Activated CD4-positive, alpha-beta T cell treated with anti-CD3 and anti-CD28 coated beads for 4 hours (primary cell): ENCODE measurements around the gene EML1.

Experiments used
- DNase-seq, 2 donors: peaks; one replicate each; pipeline ENCODE4 v3.0.0-alpha.2; 2020

The EML1 gene

GRCh38 chr14:99780690-99781089 lies 12.5 kb upstream of the EML1 start:
- DNase-seq, result no peak

DNA sequence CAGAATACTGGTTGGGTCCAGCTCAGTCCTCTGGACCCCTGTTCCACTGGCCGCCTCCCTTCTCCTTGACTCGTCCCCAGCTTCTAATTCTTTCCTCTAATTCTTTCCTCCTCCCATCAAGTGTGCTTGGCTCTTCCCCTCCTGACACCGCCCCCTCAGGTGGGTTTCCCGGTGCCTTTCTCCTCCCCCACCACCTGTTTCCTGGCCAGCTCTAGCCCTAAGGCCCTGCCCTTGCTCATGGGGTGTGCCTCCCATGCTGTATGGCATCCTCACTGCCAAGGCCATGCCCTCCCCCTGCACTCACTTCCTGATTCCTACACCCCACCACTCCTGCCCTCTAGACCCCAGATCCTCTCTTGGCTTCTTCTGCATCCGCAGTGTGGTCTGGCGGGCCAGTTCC lies 12.1 kb upstream of the EML1 start:
- no peak for DNase-seq

- no peak for DNase-seq
These were observed 11.2 kb upstream of the EML1 start for GRCh38 chr14:99781853-99782610.

- DNase-seq, result no peak
These were observed 8.7 kb upstream of the EML1 start for GRCh38 chr14:99784508-99784907.

DNA sequence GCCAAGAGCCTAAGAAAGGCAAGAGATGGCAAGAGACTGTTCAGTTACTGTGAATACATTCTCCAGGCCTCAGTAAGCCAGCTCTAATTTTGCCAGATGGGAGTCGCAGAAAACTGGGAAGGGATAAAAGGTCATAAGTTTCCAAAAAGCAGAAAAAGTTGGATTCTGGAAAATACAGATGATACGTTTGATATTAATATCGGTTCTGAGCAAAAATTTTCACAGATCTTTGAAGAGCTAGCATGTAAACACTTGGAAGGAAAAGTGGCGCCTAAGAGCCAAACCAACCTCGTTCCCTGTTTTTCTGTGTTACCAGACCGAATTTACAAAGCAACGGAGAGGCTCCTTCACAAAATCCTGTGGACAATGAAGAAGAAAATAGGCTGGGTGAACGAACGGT lies 7.8 kb upstream of the EML1 start:
- no peak for DNase-seq

DNA sequence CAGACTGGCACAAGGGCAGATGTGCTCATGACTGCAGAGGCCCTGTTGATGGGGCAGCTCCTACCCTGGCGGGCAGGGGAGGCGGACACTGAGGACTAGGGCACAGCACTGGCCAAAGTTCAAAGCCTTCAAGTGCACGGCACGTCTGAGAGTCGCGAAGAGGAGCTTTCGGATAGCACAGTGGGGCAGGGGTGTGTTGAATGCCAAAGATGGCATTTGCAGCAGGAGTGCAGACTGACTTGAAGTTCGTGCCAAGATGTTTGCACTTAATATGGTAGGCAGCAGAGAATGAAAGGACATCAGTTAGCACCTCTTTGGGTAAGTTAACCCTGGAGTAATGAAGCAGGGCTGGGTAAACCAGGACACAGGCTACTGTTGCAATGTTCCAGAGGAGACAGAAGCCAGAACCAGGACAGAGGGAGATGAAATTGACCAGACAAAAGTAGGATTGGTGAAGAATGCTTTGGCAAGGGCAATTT lies 6.7 kb upstream of the EML1 start:
- DNase-seq, result no peak

GRCh38 chr14:99788713-99789112 lies 4.5 kb upstream of the EML1 start:
- DNase-seq, result no peak

GRCh38 chr14:99789581-99789980 lies 3.6 kb upstream of the EML1 start:
- no peak for DNase-seq

DNA sequence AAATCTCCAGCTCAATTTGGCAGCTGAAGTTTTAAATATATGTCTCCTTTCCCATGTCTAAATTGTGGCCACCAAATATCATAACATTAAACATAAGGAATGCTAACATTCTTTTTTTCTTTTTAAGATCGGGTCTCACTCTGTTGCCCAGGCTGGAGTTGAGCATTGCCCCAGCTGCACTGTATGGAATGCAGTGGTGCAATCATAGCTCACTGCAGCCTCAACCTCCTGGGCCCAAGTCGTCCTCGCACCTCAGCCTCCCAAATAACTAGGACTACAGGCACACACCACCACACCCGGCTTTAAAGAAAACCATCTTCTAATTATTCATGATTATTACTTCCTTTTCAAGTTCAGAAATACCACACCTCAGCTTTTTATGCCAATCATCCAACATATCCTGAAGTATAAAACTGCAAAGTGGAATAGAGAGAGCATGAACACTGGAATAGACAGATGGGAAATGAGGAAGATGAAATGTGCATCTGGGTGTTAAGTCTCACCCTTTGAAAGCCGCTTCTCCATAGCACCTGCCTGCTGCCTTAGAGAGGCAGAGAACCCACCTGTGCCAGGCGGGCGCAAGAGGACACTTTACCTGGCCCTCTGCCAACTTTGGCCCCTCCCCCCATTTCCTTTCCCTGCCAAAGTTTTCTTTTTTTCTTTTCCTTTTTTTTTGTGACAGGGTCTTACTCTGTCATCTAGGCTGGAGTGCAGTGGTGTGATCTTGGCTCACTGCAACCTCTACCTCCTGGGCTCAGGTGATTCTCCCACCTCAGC lies 2.8 kb upstream of the EML1 start:
- DNase-seq, result no peak

DNA sequence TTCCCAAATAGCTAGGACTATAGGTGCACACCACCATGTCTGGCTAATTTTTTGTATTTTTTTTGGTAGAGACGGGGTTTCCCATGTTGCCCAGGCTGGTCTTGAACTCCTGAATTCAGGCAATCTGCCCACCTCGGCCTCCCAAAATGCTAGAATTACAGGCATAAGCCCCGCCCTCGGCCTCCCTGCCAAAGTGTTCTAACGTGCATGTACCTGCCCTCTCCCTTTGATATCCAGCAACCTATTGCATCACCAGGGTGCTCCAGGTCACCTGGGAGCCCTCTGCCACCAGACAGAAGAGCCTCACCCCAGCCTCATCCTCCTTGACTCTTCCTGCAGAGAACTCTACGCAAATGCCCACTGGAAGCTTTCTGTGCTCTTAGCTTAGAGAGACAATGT lies 2.2 kb upstream of the EML1 start:
- no peak for DNase-seq

DNA sequence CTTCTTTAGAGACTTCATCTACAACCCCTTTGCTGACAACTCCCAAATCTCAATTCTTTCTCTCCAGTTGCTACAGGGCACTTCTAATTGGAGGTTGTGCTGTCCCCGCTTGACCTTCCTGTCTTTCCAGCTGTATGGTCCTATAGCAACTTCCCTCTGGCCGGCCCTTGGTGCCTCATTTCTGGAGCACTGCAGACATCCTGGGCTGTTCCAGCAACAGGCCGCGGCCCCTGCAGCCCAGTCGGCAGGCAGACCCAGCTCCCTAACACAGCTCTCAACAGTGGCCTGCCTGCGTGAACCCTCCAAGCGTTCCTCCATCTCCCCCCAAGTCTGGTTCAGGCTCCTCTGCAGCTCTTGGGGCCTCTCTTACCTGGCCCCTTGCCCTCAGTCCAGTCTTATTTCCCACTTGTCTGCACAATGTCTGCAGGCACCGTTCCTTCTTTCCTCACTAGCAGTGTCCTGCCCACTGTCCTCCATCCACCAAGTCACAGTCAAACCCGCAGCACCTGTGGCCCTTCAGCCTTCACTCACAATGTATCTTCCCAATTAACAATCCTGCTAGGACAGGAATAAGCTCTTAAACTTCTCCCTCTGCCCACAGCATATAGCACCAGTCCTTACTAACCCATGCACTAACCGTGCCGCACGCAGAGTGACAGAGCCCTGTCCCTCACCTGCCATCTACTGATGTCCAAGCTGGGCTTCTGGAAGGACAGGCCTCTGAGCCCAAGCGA lies 1.6 kb upstream of the EML1 start:
- no peak for DNase-seq

DNA sequence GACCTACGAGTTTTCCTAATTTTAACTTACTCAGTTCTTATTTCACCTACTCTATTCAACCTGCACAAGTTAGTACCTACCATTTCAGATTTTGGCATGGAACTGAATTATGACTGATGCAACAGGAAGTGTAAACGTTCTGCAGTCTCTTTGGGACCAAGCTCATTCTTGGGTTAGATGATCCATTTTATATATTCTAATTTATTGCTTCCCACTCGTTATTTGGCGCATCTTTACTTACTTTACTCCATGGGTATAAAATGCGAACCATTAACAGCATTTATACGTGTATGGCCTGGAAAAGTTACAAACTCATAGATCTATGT lies 1.0 kb upstream of the EML1 start:
- DNase-seq, result no peak

GRCh38 chr14:99792551-99793212 lies 531 bp upstream of the EML1 start:
- DNase-seq, result peak in 1 of 2 donors; percentile 6

DNA sequence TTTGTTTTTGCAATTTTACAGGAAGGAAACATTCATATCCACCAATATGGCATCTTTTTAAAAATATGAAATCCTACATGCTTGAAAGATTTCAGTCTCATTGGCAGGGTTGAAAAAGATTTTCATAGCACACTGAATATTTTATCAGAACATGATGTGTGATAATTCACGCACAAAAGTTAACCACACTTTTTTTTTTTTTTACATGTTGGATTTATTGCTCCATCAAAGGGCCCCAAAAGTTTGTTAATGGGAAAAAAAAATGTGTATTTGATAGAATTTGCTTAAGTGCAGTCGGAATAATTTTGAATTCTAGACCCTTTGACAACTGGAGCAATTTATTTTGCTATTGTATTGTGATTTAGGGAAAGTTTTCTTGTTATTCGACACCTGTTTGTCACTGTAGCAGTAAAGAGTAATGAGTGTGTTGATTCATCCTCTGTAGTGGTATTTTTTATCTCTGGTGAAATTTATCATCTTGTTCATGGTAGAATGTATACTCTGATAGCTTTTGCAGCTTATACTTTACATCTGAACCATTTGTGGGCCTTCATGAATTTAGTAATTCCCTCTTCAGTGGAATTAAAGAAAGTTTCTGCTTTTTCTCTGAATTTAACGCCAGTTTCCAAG lies 1.1 kb downstream of the EML1 start:
- DNase-seq, result no peak

GRCh38 chr14:99795046-99795445 lies 1.8 kb downstream of the EML1 start:
- DNase-seq, result no peak

GRCh38 chr14:99797231-99797630 lies 4.0 kb downstream of the EML1 start:
- no peak for DNase-seq

DNA sequence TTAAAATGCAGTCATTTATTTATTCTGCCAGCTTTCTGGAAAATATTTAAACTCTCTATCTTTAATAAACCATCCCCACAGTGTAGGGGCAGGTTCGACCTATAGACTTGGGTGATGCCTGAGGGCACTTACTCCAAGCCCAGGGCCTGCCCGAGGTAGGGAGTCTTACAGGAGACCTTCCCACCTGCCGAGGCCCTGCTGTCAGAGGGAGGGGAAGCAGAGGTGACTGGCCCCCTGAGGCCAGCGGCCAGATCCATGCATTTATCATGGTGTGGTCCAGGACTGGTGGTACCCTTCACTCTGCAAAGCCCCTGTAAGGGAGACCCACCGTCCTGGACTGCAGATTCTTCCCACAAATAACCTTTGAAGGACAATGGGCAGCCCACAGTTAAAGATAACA lies 7.6 kb downstream of the EML1 start:
- no peak for DNase-seq

GRCh38 chr14:99802301-99803105 lies 9.3 kb downstream of the EML1 start:
- DNase-seq, result no peak

DNA sequence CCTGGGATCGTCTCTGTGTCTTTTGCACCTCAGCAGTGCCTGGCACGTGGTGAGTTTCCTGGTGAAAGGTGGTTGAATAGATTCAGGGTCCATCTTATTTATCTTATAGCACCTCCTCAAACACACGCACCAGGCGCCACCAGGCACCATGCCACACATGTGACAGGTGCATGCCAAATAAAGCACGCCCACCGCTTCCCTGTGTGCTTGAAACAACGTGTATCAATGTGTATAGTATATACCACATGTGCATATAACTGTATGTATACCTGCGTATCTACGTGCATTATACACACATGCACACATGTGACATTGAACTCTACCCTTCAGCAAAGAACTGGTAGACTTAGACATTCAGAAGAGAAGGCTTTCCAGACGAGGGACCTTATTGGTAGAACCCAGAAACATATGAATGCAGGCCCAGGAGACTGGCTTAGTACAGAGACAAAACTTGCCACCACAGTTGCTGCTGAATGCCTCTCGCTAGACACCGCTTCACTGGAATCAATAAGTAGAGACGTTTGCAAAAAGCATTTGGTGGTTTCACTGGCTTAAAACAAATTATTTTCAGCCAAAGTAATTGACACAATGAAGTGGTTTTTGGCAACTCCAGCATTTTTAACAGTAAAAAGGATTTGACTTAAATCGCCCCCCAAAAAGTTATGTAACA lies 10.0 kb downstream of the EML1 start:
- no peak for DNase-seq

- DNase-seq, result no peak
These were observed 10.6 kb downstream of the EML1 start for GRCh38 chr14:99803803-99804202.

- no peak for DNase-seq
These were observed 12.7 kb downstream of the EML1 start for GRCh38 chr14:99805757-99806439.
